ENCODE data around the gene KRT222.

The KRT222 gene

DNA sequence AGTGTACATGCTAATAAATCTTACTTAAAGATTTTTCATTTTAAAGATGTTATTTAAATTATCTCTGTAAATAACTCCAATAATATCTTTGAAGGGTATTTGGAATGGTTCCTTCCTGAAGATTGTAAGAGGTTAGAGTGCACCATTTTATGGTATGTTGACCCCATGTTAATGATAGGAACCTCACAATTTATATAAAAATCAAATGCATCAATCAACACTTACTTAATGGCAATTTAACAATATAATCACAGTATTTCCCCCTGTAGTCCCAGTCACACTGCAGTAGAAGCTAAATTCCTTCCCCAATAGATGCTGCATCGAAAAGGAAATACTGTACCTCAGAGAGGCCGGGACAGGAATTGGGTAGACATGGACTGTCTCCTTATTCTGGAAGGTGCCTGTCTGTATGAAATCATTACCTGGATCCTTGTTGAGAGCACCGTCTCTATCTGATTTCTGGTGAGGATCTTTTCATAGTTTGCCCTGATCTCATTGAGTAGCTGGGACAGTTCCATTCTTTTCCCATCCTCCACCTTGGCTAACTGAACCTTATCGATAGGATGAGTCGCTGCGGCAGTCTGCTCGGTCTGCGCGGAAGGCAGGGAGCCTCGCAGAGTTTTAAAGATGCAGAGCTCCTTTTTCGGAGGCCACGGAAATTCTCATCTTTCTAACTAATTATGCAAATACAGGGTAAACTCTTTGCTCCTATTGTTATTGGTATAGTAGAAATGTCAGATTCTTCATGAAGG lies at the start of gene KRT222:
TSS of gene KRT222 (minus strand) at position 596 of the 752 bp plus-strand sequence. CDS start at position 518, 78 bp downstream.
- DNase-seq, result no peak

DNA sequence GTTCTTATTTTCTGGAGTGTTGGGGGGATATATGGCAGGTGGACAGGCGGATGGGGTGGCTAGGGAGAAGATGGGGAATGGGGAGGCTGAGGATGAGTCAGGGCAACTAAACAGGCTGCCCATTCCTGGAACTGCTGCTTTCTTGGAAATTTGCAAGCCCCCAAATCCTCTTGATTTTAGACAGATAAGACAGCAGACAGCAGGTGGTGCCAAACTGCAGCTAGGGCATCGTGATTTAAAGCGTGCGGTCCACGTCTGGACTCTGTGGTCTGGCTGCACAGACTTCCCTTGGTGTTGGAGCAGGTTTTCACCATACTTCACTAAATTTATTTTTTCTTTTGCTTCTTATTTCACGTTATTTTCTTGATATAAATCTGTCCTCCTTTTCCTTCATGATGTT lies 49.5 kb upstream of the KRT222 start:
- no peak for DNase-seq

- no peak for DNase-seq
These were observed 42.8 kb upstream of the KRT222 start for GRCh38 chr17:40707745-40708144.

GRCh38 chr17:40705584-40705983 lies 40.6 kb upstream of the KRT222 start:
- DNase-seq, result no peak

DNA sequence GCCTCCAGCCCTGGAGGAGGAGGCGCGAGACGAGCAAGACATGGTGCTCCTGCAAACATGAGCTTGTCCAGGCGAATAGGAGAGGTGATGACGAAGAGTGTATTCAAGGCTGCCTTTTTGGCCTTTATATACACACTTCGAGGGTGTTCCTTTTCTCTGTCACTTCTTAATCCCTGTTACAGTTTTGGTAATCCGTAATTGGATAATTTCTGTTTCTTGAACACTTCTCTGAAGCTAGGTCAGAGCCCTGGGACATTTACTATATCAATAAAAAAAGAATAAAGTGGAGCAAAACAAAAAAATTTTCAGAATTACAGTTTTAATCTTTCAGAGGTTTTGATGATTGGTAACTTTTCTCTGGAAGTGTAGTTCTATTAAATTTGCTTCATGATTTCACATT lies 38.7 kb upstream of the KRT222 start, which contains the start of gene KRT24:
TSS of gene KRT24 (minus strand) at position 101 of the 400 bp plus-strand sequence. CDS start at position 42, 59 bp downstream.
- DNase-seq, result no peak

- no peak for DNase-seq
These were observed 37.3 kb upstream of the KRT222 start for GRCh38 chr17:40702271-40702670.

DNA sequence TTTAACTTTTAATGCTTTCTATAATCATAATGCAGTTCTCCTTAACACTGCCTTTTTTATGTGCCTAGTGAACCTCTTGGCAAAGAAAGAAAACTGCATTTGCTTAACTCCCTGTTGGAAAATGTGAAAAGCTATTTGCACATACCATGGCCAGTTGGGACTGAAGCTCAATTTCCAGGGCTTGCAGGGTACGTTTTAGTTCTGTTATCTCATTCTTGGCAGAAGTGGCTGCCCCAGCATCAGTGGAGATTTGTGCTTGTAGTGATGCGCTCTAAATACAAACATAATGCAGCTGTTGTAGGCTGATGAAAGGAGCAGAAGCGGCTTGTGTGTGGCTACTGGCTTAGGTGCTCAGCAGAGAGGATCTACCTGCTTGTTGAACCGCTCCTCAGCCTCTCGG lies 34.9 kb upstream of the KRT222 start:
- DNase-seq, result no peak

DNA sequence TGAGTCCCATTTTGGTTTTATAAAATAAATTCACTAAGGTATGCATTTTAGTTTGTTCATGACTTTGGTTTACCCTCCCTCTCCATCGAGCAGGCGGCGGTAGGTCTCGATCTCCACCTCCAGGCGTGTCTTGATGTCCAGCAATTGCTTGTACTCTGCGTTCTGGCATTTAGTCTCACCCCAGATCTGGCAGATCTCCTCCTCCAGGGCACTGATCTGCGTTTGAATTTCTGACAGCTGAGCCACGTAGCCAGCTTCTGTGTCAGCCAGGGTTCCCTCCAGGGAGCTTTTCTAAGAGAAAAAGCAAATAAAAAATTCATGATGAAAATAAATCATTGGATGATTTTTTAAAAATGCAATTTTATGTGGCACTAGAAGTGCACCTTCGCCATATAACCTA lies 34.4 kb upstream of the KRT222 start:
- DNase-seq, result no peak

DNA sequence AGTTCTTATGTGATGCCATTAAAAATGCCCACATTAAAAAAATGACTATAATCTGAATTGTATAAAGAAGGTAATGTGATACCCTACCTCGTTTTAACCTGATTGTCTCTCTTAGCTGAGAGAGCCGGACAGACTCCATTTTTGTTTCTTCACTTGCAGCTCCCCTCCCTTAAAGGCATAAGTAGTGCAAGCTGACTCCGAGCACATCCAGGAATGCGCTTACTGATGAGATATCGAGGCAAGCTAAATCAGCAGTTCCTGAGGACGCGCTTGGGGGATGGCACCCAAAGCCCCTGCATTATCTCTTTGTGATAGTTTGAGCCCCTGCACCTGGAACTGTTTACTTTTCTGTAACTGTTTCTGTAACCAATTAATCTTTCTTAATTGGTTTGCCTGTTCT lies 32.3 kb upstream of the KRT222 start:
- no peak for DNase-seq

- DNase-seq, result no peak
These were observed 31.7 kb upstream of the KRT222 start for GRCh38 chr17:40696651-40697072.

DNA sequence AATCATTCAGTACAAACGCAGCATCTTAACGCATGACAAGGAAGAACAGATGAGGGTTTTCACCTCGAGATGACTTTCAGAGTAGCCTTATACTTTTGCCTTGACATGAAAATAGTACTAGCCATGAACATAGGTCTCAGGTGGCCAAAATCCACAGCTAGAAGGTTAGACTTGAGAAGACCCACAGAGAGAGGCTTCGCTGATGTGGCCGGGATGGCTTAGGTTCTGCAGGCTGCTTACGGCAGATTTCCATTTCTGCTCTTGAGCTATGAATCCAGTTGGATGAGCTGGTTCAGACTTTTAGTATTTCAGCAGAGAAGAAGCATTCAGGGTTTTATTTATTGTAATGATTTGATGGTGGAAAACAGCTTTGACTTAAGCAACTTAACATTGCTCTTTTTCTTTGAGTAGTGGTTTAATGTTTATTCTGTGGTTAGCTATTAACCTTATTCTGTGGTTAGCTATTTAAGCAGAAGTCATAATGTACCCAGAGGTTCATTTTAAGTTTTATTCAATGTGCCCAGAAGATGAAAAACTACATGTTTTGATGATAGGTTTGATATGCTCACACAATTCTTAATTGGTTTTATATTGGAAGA lies 31.0 kb upstream of the KRT222 start:
- DNase-seq, result no peak

- no peak for DNase-seq
These were observed 29.6 kb upstream of the KRT222 start for GRCh38 chr17:40694584-40694983.

- DNase-seq, result no peak
These were observed 22.1 kb upstream of the KRT222 start for GRCh38 chr17:40687106-40687505.

- DNase-seq, result no peak
These were observed 21.2 kb upstream of the KRT222 start for GRCh38 chr17:40686192-40686591.

- DNase-seq, result no peak
These were observed 16.0 kb upstream of the KRT222 start for GRCh38 chr17:40680998-40681397.

DNA sequence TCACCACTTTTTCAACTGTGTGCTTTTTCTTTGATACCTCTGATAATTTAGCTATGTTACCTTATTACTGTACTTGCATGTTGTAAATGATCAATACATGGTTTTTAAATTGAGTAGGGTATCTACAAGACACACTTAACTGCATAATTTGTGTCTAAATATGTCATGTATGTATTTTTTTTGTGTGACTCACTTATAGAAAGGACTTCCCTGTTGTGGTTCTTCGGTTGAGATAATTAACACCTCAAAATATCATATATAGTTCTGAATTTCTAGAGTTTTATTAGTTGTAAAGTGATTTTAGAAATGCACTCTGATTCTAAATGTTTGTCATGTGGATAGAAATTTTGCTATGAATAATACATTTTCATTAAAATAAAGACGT lies 14.5 kb upstream of the KRT222 start:
- DNase-seq, result no peak

- no peak for DNase-seq
These were observed 14.0 kb upstream of the KRT222 start for GRCh38 chr17:40678902-40679522.

GRCh38 chr17:40675905-40676304 lies 10.9 kb upstream of the KRT222 start:
- no peak for DNase-seq

- DNase-seq, result no peak
These were observed 7.7 kb upstream of the KRT222 start for GRCh38 chr17:40672654-40673053.

DNA sequence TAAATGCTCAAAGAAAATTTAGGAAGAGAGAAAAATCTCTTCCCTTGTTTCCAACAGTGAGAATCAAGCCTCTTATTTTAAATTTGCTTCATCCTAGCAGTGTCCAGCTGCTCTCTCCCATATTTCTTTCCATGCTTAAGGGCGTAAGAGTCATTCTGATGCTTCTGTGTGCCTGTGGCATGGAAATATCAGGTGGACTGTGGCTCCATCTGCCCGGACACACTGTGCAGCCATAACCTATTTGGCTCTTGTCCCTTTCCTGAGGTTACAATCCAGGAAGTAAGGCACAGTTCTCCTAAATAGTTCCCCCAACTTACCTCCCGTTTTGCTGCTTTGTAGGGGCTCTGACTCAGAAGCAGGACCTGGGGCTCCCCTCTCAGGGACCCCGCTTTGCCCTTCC lies 6.3 kb upstream of the KRT222 start:
- DNase-seq, result no peak

GRCh38 chr17:40666331-40666730 lies 1.4 kb upstream of the KRT222 start:
- no peak for DNase-seq

GRCh38 chr17:40663252-40663651 lies 1.7 kb downstream of the KRT222 start:
- no peak for DNase-seq

GRCh38 chr17:40659911-40660310 lies 5.1 kb downstream of the KRT222 start:
- no peak for DNase-seq

DNA sequence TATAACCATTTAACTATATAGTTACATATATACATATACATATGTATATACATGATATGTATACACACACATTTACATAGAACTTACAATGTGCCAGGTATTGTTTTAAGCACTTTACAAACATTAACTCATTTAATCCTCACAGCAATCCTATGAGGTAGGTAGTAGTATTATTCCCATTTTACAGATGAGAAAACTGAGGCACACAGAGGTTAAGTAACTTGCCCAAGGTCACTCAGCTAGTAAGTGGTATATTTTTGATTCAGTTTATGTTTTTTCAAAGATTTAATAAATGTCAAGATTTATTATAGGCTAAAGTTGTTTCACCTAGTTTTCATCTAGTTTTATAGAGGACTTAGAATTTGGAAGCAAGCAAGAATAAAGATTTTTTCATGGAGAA lies 6.6 kb downstream of the KRT222 start:
- DNase-seq, result no peak
